H1 (cell line): ENCODE results near the gene MAP10. TPM values are rescaled to one million over a fixed set of nuclear protein-coding genes. Genes with fewer than 3 reads are reported as not detected.

Experiments
- polyA plus RNA-seq, 7 experiments: library from polyadenylated mRNA; depleted of rRNA in 3 of 7; stranded (reverse) in 5 of 7; unstranded in 2 of 7; fragments of >200 nt in 5 of 7; fragments of 200-250 nt in 2 of 7; gene quantifications; 1 replicate in 5 of 7; 2 replicates in 1 of 7; 4 replicates in 1 of 7; pipeline versions ENCODE4 v1.2.1 to v1.2.3, GENCODE V29; 2011 to 2013; ENCODE audit warnings: missing spikeins in 2 of 7, mixed read lengths in 2 of 7
- total RNA-seq: library from RNA; stranded (reverse); fragmentation: NEBNext Ultra II Directional; extraction: Animal tissue kit (Norgen Biotek cat#: 25700); gene quantifications from 2 replicates; pipeline ENCODE4 v1.2.1, GENCODE V29; 2021
- TF ChIP-seq, protein P1 (sequence below): IDR thresholded peaks from 2 replicates; pipeline ENCODE4 v1.6.1; 2012; ENCODE audit warnings: low read length, inconsistent platforms

The MAP10 gene
- total and polyA plus RNA-seq, 2 of the 8 experiments (the other 6 are each of a cell fraction or from before 2014, with no cell fraction given): 1.5 to 3.5 TPM

DNA sequence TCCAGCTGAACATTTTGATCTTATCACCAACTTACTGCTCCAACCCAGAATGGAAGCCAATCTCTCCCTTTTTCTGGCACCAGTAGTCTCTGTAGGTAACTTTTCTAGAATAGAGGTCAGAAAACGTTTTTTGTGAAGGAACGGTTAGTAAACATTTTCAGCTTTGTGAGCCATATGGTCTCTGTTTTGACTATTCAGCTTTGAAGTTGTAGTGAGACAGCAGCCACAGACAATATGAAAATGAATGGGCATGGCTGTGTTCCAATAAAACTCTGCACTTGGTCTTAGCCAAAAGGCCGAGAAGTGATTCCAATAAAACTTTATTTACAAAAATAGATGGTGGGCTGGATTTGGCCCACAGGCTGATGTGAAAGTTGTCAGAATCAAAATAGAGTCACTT lies 28.9 kb downstream of the MAP10 start (continued):
- TF ChIP-seq, protein P1, sequence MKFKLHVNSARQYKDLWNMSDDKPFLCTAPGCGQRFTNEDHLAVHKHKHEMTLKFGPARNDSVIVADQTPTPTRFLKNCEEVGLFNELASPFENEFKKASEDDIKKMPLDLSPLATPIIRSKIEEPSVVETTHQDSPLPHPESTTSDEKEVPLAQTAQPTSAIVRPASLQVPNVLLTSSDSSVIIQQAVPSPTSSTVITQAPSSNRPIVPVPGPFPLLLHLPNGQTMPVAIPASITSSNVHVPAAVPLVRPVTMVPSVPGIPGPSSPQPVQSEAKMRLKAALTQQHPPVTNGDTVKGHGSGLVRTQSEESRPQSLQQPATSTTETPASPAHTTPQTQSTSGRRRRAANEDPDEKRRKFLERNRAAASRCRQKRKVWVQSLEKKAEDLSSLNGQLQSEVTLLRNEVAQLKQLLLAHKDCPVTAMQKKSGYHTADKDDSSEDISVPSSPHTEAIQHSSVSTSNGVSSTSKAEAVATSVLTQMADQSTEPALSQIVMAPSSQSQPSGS: no peak
